IMR-90 (cell line): ENCODE data around the gene FOXI1. TPM values are rescaled to one million over a fixed set of nuclear protein-coding genes. Genes with fewer than 3 reads are reported as not detected.
A peak's percentile ranks its signal among the peaks of the same experiment; 100 is the strongest.

ENCODE experiments used
- ATAC-seq: fragments of 200-7000 bp; cut with Tn5 transposase; 2 replicates; pipeline ENCODE4 v1.9.1; 2020; ENCODE audit warnings: low read depth, mild to moderate bottlenecking, moderate library complexity
- BruUV-seq: library from RNA; stranded (reverse); fragments of 400-500 nt; replicated peaks from 2 replicates; lab custom pipeline; 2021; lab: Mats Ljungman, UMichigan
- CTCF ChIA-PET: fragments of 300-600 bp; formaldehyde crosslinking; extraction: SDS; loops from one replicate; lab custom pipeline; 2021; ENCODE audit warnings: antibody characterized with exemption; lab: Yijun Ruan, JAX
- POLR2A ChIA-PET: fragments of 300-600 bp; sonication (Branson Sonifier 250); formaldehyde crosslinking; loops from one replicate; lab custom pipeline; 2022; ENCODE audit warnings: antibody characterized with exemption; ENCODE audit not compliant: unreplicated experiment; lab: Charles Lee
- DNase-seq: peaks from one replicate; pipeline ENCODE4 v3.0.0; 2013
- H2AFZ ChIP-seq: replicated peaks from 2 replicates; pipeline ENCODE3; 2013; ENCODE audit warnings: low read length, mild to moderate bottlenecking; ENCODE audit not compliant: poor library complexity
- H2AK5ac ChIP-seq: 2 replicates; pipeline ENCODE4 v1.6.1; 2013; ENCODE audit warnings: low read depth, low read length, inconsistent platforms
- H2AK9ac ChIP-seq: replicated peaks from 2 replicates; pipeline ENCODE3; 2013; ENCODE audit warnings: mild to moderate bottlenecking, low read depth, low read length, moderate library complexity; ENCODE audit not compliant: poor library complexity
- H2BK120ac ChIP-seq: 2 replicates; pipeline ENCODE4 v1.6.1; 2013; ENCODE audit warnings: low read depth, low read length, inconsistent platforms
- H2BK15ac ChIP-seq: 3 replicates; pipeline ENCODE4 v1.6.1; 2013; ENCODE audit warnings: low read depth, low read length, inconsistent platforms
- H2BK20ac ChIP-seq: 2 replicates; pipeline ENCODE4 v1.6.1; 2013; ENCODE audit warnings: low read depth, mild to moderate bottlenecking, inconsistent platforms, low read length, moderate library complexity
- H2BK5ac ChIP-seq: 2 replicates; pipeline ENCODE4 v1.6.1; 2013; ENCODE audit warnings: mild to moderate bottlenecking, low read depth, low read length, inconsistent platforms; ENCODE audit not compliant: poor library complexity, severe bottlenecking
- H3K14ac ChIP-seq: replicated peaks from 2 replicates; pipeline ENCODE4 v1.6.1; 2013; ENCODE audit warnings: low read depth, low read length, inconsistent platforms
- H3K18ac ChIP-seq: 2 replicates; pipeline ENCODE4 v1.6.1; 2013; ENCODE audit warnings: low read depth, low read length, control low read depth
- H3K23ac ChIP-seq: 2 replicates; pipeline ENCODE4 v1.6.1; 2013; ENCODE audit warnings: low read depth, low read length, inconsistent platforms
- H3K27ac ChIP-seq: 2 replicates; pipeline ENCODE4 v1.5.1; 2013; ENCODE audit warnings: mild to moderate bottlenecking, control low read depth, low read length; ENCODE audit not compliant: insufficient read depth
- H3K27me3 ChIP-seq: 2 replicates; pipeline ENCODE4 v1.6.1; 2013; ENCODE audit warnings: low read length; ENCODE audit not compliant: control insufficient read depth, insufficient read depth
- H3K36me3 ChIP-seq: 2 replicates; pipeline ENCODE4 v1.6.1; 2013; ENCODE audit warnings: low read length, mixed read lengths; ENCODE audit not compliant: control insufficient read depth, insufficient read depth
- H3K4ac ChIP-seq: 2 replicates; pipeline ENCODE4 v1.6.1; 2013; ENCODE audit warnings: low read depth, low read length, inconsistent platforms
- H3K4me1 ChIP-seq: 2 replicates; pipeline ENCODE4 v1.6.1; 2013; ENCODE audit warnings: low read length, mixed read lengths; ENCODE audit not compliant: control insufficient read depth, insufficient read depth
- H3K4me2 ChIP-seq: 2 replicates; pipeline ENCODE4 v1.6.1; 2013; ENCODE audit warnings: low read depth, mild to moderate bottlenecking, control low read depth, low read length, moderate library complexity
- H3K4me3 ChIP-seq: 2 replicates; pipeline ENCODE4 v1.5.1; 2013; ENCODE audit warnings: low read depth, mild to moderate bottlenecking, control low read depth, low read length, moderate library complexity; ENCODE audit not compliant: insufficient read depth
- H3K56ac ChIP-seq: 2 replicates; pipeline ENCODE4 v1.6.1; 2013; ENCODE audit warnings: low read length, inconsistent platforms; ENCODE audit not compliant: insufficient read depth; ENCODE audit errors: extremely low read depth
- H3K79me1 ChIP-seq, 2 experiments: 2 replicates each; pipeline ENCODE4 v1.6.1; 2013; ENCODE audit warnings: low read length in 2 of 2, inconsistent platforms in 1 of 2, low read depth in 1 of 2
- H3K9ac ChIP-seq: 2 replicates; pipeline ENCODE4 v1.6.1; 2013; ENCODE audit warnings: low read depth, low read length, control low read depth
- H3K9me1 ChIP-seq: 2 replicates; pipeline ENCODE4 v1.6.1; 2013; ENCODE audit warnings: low read length, inconsistent platforms; ENCODE audit not compliant: insufficient read depth
- H3K9me3 ChIP-seq: 2 replicates; pipeline ENCODE4 v1.6.1; 2013; ENCODE audit warnings: low read length; ENCODE audit not compliant: control insufficient read depth, insufficient read depth
- H4K20me1 ChIP-seq: 2 replicates; pipeline ENCODE4 v1.6.1; 2013; ENCODE audit warnings: low read length, inconsistent platforms; ENCODE audit not compliant: insufficient read depth
- H4K5ac ChIP-seq: 2 replicates; pipeline ENCODE4 v1.6.1; 2013; ENCODE audit warnings: mild to moderate bottlenecking, low read depth, low read length, control low read depth
- H4K8ac ChIP-seq, 2 experiments: 2 replicates each; pipeline ENCODE4 v1.6.1; 2013; ENCODE audit warnings: low read depth in 2 of 2, low read length in 2 of 2, control low read depth in 1 of 2, inconsistent platforms in 1 of 2
- H4K91ac ChIP-seq: 2 replicates; pipeline ENCODE4 v1.6.1; 2013; ENCODE audit warnings: low read depth, low read length, inconsistent platforms; ENCODE audit not compliant: insufficient read depth
- BHLHE40 ChIP-seq: fragments of 150-350 bp; IDR thresholded peaks from 2 replicates; pipeline ENCODE4 v1.6.1; 2016; ENCODE audit warnings: mild to moderate bottlenecking, low read depth, low read length
- CEBPB ChIP-seq: IDR thresholded peaks from 2 replicates; pipeline ENCODE4 v1.6.1; 2012; ENCODE audit warnings: low read depth, low read length, improper control_type of control experiment
- CHD1 ChIP-seq: IDR thresholded peaks from 2 replicates; pipeline ENCODE4 v1.6.1; 2012; ENCODE audit warnings: low read depth, low read length, improper control_type of control experiment
- CTCF ChIP-seq: conservative IDR thresholded peaks from 2 replicates; pipeline ENCODE4 v1.5.1; 2012; ENCODE audit warnings: mild to moderate bottlenecking, low read depth, low read length, improper control_type of control experiment
- ELK1 ChIP-seq: fragments of 150-350 bp; IDR thresholded peaks from 2 replicates; pipeline ENCODE4 v1.6.1; 2016; ENCODE audit warnings: low read depth, mild to moderate bottlenecking, low read length, moderate library complexity, borderline replicate concordance
- FOS ChIP-seq: fragments of 150-350 bp; IDR thresholded peaks from 2 replicates; pipeline ENCODE4 v1.6.1; 2016; ENCODE audit warnings: low read depth, low read length
- MAFK ChIP-seq: IDR thresholded peaks from 2 replicates; pipeline ENCODE4 v1.6.1; 2012; ENCODE audit warnings: low read depth, low read length, improper control_type of control experiment
- MAZ ChIP-seq: IDR thresholded peaks from 2 replicates; pipeline ENCODE4 v1.6.1; 2012; ENCODE audit warnings: low read depth, mild to moderate bottlenecking, low read length, improper control_type of control experiment, moderate library complexity, borderline replicate concordance
- POLR2A ChIP-seq: IDR thresholded peaks from 2 replicates; pipeline ENCODE4 v1.6.1; 2012; ENCODE audit warnings: mild to moderate bottlenecking, low read depth, low read length
- RAD21 ChIP-seq: IDR thresholded peaks from 2 replicates; pipeline ENCODE4 v1.6.1; 2012; ENCODE audit warnings: low read length, improper control_type of control experiment
- RCOR1 ChIP-seq: IDR thresholded peaks from 2 replicates; pipeline ENCODE4 v1.6.1; 2012; ENCODE audit warnings: mild to moderate bottlenecking, low read length, improper control_type of control experiment; ENCODE audit not compliant: insufficient replicate concordance
- RFX5 ChIP-seq: IDR thresholded peaks from 2 replicates; pipeline ENCODE4 v1.8.0; 2012; ENCODE audit warnings: low read depth, mild to moderate bottlenecking, low read length, moderate library complexity
- SMC3 ChIP-seq: fragments of 150-350 bp; IDR thresholded peaks from 2 replicates; pipeline ENCODE4 v1.6.1; 2016; ENCODE audit warnings: low read depth, mild to moderate bottlenecking, antibody characterized with exemption, low read length, moderate library complexity
- WGBS, 2 experiments: methylation state at CpG; one replicate each; pipeline versions ENCODE4 v1.1.5 to v1.1.7; 2013; ENCODE audit warnings: missing lambda C conversion rate in 2 of 2; ENCODE audit not compliant: insufficient read length in 1 of 2; ENCODE audit errors: extremely low coverage in 2 of 2; 5-methylcytosine and 5-hydroxymethylcytosine counted together
- dilution Hi-C: fragments of 300-500 bp; cut with HindIII; formaldehyde crosslinking; loops from one replicate; pipeline ENCODE4 v1.14.3; 2018; ENCODE audit warnings: low sequenced_read_pairs; ENCODE audit not compliant: unreplicated experiment
- in situ Hi-C: fragments of 300-500 bp; cut with MboI; formaldehyde crosslinking; loops from 3 replicates; pipeline ENCODE4 v1.14.3; 2019; ENCODE audit warnings: low sequenced_read_pairs, inconsistent platforms, mixed read lengths
- intact Hi-C: fragments of 100-400 bp; cut with micrococcal nuclease; formaldehyde crosslinking; loops from 2 replicates; pipeline ENCODE4 v1.10.0; 2022
- polyA plus RNA-seq, 3 experiments: library from polyadenylated mRNA; depleted of rRNA; stranded (reverse); fragments of >200 nt; gene quantifications; 2 replicates each; pipeline ENCODE4 v1.2.3, GENCODE V29; 2012; ENCODE audit warnings: low replicate concordance in 1 of 3
- total RNA-seq: library from RNA; depleted of rRNA; stranded (reverse); fragments of >200 nt; gene quantifications from 2 replicates; pipeline ENCODE4 v1.2.3, GENCODE V29; 2012
- TF ChIP-seq, protein P1 (sequence below): fragments of 150-350 bp; IDR thresholded peaks from 2 replicates; pipeline ENCODE4 v1.6.1; 2017; ENCODE audit warnings: mild to moderate bottlenecking, antibody characterized with exemption, low read length, low read depth

FOXI1 gene
- total and polyA plus RNA-seq, 2 of the 4 experiments (the other 2 are of a cell fraction), result not detected

GRCh38 chr5:170111088-170111785 is 5.5 kb downstream of the FOXI1 start:
- no peak for ATAC-seq
- WGBS, 2 experiments, result no CpG with 5 or more reads among the region's 8 CpGs
- CTCF ChIA-PET, result no interaction called here

More at GRCh38 chr5:170111088-170111785, 5.5 kb downstream of the FOXI1 start:
- no peaks in the 10 kb centered on the region for H4K20me1 ChIP-seq
- no TSS peak for BruUV-seq
- no peak overlapping the region for H4K91ac ChIP-seq
- H3K79me1 ChIP-seq, result no peaks in the 10 kb centered on the region
- no peak overlapping the region for H3K56ac ChIP-seq
- TF ChIP-seq RAD21, result no peak
- TF ChIP-seq CEBPB, result no peak
- TF ChIP-seq, protein P1, sequence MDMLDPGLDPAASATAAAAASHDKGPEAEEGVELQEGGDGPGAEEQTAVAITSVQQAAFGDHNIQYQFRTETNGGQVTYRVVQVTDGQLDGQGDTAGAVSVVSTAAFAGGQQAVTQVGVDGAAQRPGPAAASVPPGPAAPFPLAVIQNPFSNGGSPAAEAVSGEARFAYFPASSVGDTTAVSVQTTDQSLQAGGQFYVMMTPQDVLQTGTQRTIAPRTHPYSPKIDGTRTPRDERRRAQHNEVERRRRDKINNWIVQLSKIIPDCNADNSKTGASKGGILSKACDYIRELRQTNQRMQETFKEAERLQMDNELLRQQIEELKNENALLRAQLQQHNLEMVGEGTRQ, result no peak
- no peak for TF ChIP-seq MAFK
- no peak for TF ChIP-seq ELK1
- no peak for TF ChIP-seq CHD1
- no peak for TF ChIP-seq MAZ
- no peak for TF ChIP-seq POLR2A
- no peak for TF ChIP-seq RFX5
- TF ChIP-seq FOS, result no peak
- TF ChIP-seq CTCF, result no peak
- TF ChIP-seq BHLHE40, result no peak
- no peak for TF ChIP-seq SMC3
- no peak for TF ChIP-seq RCOR1
- H3K36me3 ChIP-seq, result no peaks in the 10 kb centered on the region
- no peak overlapping the region for H3K27ac ChIP-seq
- no peak overlapping the region for H2BK5ac ChIP-seq
- no peaks in the 10 kb centered on the region for H3K9me1 ChIP-seq
- peak overlapping the region; percentile 55 for H2AK9ac ChIP-seq
- H3K9ac ChIP-seq, result no peak overlapping the region
- H4K8ac ChIP-seq, result no peak overlapping the region
- no peak overlapping the region for H3K4me3 ChIP-seq
- H3K27me3 ChIP-seq, result no peaks in the 10 kb centered on the region; the same call in 1 of the 2 replicates
- no peak overlapping the region for H2AFZ ChIP-seq
- no peak overlapping the region for H2AK5ac ChIP-seq
- H3K4ac ChIP-seq, result no peak overlapping the region
- no peak for DNase-seq
- no peak overlapping the region for H2BK15ac ChIP-seq
- dilution Hi-C loops (no loop called here), in situ Hi-C loops (no loop called here), intact Hi-C loops (no loop called here)
- H3K18ac ChIP-seq, result no peak overlapping the region
- H2BK20ac ChIP-seq, result no peak overlapping the region
- H4K5ac ChIP-seq, result no peak overlapping the region
- H3K14ac ChIP-seq, result no peak overlapping the region
- H3K9me3 ChIP-seq, result no peaks in the 10 kb centered on the region
- no peak overlapping the region for H2BK120ac ChIP-seq
- H3K4me2 ChIP-seq, result no peak overlapping the region
- H3K23ac ChIP-seq, result no peak overlapping the region
- POLR2A ChIA-PET, result no interaction called here
- no peaks in the 10 kb centered on the region for H3K4me1 ChIP-seq
